ENCODE results near the gene C1QL4.
"Not testable (repeated sequence)": the region's sequence is repeated elsewhere in the genome, so short reads cannot be mapped to it uniquely, and the experiment has no call there.

C1QL4 gene

GRCh38 chr12:49297695-49298060, 39.3 kb downstream of the C1QL4 start:
- no peak for DNase-seq

GRCh38 chr12:49296836-49297694, 39.9 kb downstream of the C1QL4 start:
- peak; percentile 40 for DNase-seq

- DNase-seq, result peak; percentile 68
Observed at GRCh38 chr12:49296034-49296835, 40.8 kb downstream of the C1QL4 start.

DNA sequence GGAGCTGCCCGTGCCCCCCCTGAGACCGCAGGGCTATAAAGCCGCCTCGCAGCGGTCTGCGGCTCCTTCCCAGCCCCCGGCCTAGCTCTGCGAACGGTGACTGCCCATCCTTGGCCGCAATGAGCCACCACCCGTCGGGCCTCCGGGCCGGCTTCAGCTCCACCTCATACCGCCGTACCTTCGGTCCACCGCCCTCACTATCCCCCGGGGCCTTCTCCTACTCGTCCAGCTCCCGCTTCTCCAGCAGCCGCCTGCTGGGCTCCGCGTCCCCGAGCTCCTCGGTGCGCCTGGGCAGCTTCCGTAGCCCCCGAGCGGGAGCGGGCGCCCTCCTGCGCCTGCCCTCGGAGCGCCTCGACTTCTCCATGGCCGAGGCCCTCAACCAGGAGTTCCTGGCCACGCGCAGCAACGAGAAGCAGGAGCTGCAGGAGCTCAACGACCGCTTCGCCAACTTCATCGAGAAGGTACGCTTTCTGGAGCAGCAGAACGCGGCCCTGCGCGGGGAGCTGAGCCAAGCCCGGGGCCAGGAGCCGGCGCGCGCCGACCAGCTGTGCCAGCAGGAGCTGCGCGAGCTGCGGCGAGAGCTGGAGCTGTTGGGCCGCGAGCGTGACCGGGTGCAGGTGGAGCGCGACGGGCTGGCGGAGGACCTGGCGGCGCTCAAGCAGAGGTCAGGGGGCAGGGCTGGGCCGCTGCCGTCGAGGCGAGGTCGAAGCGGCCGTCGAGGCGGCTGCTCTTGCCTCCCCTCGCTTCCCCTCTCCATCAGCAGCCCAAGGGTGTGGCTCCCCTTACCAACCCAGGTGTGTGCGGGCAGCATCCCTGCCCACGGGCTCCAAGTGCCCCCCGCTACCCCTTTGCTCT, 41.7 kb downstream of the C1QL4 start, which contains the start of gene PRPH:
Gene PRPH (plus strand): TSS at position 66 of the 855 bp plus-strand sequence. CDS start 54 bp downstream, at position 120.
- no peak for DNase-seq

DNA sequence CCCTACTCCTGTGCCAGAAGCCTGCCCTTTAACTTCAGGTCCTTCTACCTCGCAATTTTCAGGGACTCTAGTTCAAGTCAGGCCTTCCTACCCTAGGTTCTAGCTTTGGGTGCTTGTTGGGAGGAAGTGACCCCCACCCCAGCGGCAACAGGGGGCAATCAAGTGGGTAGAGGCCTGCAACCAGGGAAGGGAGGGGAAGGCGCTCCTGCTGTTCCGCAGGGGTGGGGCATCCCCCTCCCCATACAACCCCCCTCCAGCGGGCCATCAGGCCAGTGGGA, 42.2 kb downstream of the C1QL4 start:
- DNase-seq, result no peak

GRCh38 chr12:49294086-49294803, 42.7 kb downstream of the C1QL4 start:
- DNase-seq, result no peak

DNA sequence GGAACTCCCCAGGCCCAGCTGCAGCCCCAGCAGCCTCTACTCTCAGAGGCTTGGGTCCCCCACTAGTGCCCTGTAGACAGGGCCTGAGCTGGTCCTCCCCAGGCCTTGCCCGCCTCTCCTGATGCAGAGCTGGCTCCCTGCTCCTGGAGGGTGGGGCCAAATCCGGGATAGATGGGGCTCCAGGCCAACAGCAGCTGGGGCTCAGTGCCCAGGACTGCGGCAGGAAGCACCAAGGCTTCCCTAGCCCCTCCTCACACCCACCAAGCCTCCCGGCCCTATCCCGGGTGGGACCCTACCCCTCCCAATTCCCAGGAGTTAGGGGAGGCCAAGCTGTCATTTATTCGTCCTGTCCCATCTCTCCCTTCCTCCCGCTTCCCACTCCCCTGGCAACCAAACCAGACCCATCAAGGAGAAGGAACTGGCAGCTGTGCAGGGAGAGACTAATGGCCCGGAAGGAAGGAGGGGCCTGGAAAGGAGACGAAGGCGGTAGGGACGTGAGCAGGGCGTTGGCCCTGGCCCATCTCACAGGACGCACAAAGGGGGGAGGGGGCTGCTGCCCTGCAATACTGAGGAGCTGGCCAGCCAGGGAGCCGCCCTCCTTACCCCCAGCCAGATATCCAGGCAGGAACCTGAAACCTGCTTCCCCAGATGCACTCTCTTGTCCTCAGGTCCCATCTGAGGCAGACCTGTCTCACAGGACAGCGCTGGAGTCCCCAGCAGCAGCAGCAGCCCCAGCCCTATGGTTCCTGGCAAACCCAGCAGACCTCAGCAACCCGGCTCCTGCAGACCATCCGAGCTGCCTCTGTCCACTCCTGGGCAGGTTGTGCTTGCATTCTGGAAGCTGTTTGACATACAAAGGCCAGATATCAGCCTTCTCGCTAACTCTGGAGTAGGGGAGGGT, 43.7 kb downstream of the C1QL4 start:
- DNase-seq, result no peak

DNA sequence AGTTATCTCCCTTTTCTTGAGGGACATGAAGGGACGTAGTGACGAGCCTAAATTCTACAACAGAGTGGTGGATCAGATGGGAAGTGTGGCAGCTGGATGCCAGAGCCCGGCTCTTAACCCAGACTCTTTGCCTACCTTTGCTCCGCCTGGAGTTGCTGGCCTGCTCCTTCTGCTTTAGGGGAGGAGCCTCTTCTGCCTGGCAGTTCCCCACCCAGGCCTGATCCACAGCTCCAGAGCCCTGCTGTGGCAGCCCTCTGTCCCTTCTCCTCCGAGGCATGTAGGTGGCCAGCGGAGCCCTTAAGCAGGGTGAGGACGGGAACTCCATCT, 44.3 kb downstream of the C1QL4 start:
- no peak for DNase-seq

DNA sequence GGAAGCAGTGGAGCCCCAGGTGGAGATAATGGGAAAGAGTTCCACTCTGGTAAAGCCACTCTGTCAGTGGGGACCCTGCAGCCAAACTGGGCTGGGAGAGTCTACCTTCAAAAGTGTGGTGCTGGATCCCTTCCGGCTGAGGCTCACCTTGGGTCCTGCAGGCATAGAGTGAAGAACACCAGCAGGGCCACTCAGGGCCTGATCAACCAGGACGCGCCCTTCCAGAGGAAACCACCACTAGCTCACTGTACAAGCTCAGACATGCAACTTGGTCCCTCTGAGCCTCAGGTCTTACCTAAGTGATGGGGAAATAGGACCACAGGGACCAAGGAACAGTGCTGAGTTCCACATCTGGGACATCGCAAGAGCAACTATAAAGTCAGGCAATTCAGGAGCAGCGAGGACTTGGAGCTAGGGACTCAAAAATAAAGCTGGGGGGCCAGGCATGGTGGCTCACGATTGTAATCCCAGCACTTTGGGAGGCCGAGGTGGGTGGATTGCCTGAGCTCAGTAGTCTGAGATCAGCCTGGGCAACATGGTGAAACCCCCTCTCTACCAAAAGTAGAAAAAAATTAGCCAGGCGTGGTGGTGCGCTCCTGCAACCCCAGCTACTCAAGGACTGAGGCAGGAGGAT, 47.9 kb downstream of the C1QL4 start:
- no peak for DNase-seq

DNA sequence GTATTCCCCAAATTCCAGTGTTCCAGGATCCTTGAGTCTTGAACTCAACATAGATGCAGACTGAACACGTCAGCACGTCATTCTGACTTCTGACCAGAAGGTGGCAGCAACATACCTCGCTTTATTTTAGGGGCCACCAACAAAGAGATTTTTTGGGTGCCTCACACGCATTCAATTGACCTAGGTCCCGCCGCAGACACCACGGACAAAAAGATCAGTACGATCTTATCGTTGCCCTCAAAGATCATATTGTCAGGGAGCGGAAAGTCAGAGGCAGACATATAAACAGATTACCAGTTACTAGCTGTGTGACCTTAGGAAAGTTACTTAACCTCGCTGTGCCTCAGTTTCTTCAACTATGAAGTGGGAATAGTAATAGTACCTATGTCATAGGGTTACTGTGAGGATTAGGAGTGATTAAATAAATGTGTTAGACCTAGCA, 48.6 kb downstream of the C1QL4 start:
- peak; percentile 82 for DNase-seq

DNA sequence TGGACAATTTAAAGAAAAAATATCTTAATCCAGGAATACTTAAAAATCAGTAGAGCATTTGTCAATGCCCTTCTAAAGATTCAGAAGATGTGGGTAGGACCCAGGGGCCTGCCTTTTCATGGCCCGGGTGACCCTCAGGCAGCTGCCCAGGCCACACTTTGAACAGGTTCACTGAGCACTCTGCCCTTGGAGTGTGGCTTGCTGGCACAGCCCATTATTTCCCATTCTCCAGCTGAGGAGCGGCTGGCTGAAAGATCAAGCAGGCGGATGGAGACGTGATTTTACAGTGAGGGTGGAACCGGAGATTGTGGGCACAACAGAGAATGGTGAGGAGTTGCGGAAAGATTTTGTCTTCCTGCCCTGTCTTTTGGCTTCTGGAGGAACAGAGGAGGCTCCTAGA, 49.1 kb downstream of the C1QL4 start:
- no peak for DNase-seq

- no peak for DNase-seq
Observed at GRCh38 chr12:49284672-49285071, 52.3 kb downstream of the C1QL4 start.

DNA sequence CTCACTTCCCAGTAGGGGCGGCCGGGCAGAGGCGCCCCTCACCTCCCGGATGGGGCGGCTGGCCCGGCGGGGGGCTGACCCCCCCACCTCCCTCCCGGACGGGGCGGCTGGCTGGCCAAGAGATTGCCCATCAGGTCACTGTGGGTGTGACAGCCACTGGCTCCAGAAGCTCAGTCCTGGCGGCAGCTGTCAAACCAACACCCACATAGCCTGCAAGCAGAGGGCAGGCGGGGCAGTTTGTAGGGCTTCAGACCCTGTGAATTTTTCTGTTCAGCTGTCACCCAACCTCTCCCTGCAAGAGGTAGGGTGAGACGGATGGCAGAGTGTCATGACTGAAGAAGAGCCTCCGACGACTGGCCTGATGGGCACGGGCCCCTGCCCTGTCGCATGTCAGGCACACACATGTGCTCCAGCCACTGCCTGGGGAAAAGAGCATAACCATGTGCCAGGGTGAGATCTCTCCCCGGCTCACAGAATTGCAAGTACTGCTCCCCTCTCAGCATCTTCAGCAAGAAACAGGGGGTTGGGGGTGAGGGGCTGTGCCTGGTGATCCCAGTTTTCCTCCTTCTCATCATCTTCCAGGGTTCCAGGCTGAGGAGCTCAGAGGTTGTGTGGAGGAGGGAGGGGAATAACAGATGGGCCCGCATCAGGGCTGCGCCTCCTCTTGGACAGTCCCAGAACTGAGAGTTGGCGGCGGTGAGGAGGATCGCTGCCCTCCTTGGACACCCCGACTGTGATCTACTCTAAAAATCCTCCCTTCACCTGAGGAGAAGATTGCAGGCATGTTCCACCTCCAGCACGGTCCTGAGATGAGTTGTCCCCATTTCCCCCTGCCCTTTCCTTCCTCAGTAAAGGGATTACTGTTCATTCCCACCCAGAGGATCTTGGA, 53.2 kb downstream of the C1QL4 start:
- no peak for DNase-seq

DNA sequence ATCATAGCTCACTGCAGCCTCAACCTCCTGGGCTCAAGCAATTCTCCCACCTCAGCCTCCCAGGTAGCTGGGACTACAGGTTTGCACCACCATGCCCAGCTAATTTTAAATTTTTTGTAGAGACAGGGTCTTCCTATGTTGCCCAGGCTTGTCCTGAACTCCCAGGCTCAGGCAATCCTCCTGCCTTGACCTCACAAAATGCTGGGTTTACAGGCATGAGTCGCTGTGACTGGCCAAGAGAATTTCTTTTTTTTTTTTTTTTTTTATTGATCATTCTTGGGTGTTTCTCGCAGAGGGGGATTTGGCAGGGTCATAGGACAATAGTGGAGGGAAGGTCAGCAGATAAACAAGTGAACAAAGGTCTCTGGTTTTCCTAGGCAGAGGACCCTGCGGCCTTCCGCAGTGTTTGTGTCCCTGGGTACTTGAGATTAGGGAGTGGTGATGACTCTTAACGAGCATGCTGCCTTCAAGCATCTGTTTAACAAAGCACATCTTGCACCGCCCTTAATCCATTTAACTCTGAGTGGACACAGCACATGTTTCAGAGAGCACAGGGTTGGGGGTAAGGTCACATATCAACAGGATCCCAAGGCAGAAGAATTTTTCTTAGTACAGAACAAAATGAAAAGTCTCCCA, 54.1 kb downstream of the C1QL4 start:
- not testable (repeated sequence) for DNase-seq
